Trophoblast cell (in vitro differentiated cells and primary cell): ENCODE data around the gene NSG1.

Experiments used
- DNase-seq, 2 donors: peaks; one replicate each; pipeline ENCODE4 v3.0.0-alpha.2; 2016
- H2AFZ ChIP-seq: 2 replicates; pipeline ENCODE4 v1.6.1; 2013; ENCODE audit warnings: low read length, moderate library complexity, mild to moderate bottlenecking; ENCODE audit not compliant: insufficient read depth, poor library complexity
- H2AK5ac ChIP-seq: 2 replicates; pipeline ENCODE4 v1.6.1; 2013; ENCODE audit warnings: mild to moderate bottlenecking, low read length
- H2BK120ac ChIP-seq: 2 replicates; pipeline ENCODE4 v1.6.1; 2013; ENCODE audit warnings: low read length, mild to moderate bottlenecking, moderate library complexity; ENCODE audit not compliant: insufficient read depth, poor library complexity
- H2BK12ac ChIP-seq: 2 replicates; pipeline ENCODE4 v1.6.1; 2013; ENCODE audit warnings: mild to moderate bottlenecking, low read length, moderate library complexity
- H2BK5ac ChIP-seq: 2 replicates; pipeline ENCODE4 v1.6.1; 2013; ENCODE audit warnings: low read length, low read depth, moderate library complexity, mild to moderate bottlenecking; ENCODE audit not compliant: poor library complexity
- H3K14ac ChIP-seq: 2 replicates; pipeline ENCODE4 v1.6.1; 2013; ENCODE audit warnings: mild to moderate bottlenecking, low read length
- H3K18ac ChIP-seq: 2 replicates; pipeline ENCODE4 v1.6.1; 2013; ENCODE audit warnings: mild to moderate bottlenecking, low read length
- H3K23ac ChIP-seq: 2 replicates; pipeline ENCODE4 v1.6.1; 2013; ENCODE audit warnings: low read length
- H3K27ac ChIP-seq: 2 replicates; pipeline ENCODE4 v1.5.1; 2013; ENCODE audit warnings: low read depth, mild to moderate bottlenecking, inconsistent platforms, low read length, moderate library complexity
- H3K27me3 ChIP-seq: 2 replicates; pipeline ENCODE4 v1.6.1; 2013; ENCODE audit warnings: inconsistent platforms, mild to moderate bottlenecking, low read length, moderate library complexity; ENCODE audit not compliant: insufficient read depth
- H3K36me3 ChIP-seq, 2 experiments: 1 replicate in 1 of 2; 2 replicates in 1 of 2; pipeline ENCODE4 v1.6.1; 2013; ENCODE audit warnings: low read length in 2 of 2, mild to moderate bottlenecking in 2 of 2, moderate library complexity in 1 of 2; ENCODE audit not compliant: insufficient read depth in 2 of 2, control insufficient read depth in 1 of 2
- H3K4ac ChIP-seq: 2 replicates; pipeline ENCODE4 v1.6.1; 2013; ENCODE audit warnings: low read depth, mild to moderate bottlenecking, low read length, moderate library complexity
- H3K4me1 ChIP-seq, 2 experiments: 1 replicate in 1 of 2; 2 replicates in 1 of 2; pipeline ENCODE4 v1.6.1; 2013; ENCODE audit warnings: low read length in 2 of 2, mild to moderate bottlenecking in 2 of 2, moderate library complexity in 1 of 2; ENCODE audit not compliant: insufficient read depth in 2 of 2, control insufficient read depth in 1 of 2
- H3K4me2 ChIP-seq: 2 replicates; pipeline ENCODE4 v1.6.1; 2013; ENCODE audit warnings: inconsistent platforms, mild to moderate bottlenecking, low read length, moderate library complexity
- H3K4me3 ChIP-seq: 2 replicates; pipeline ENCODE4 v1.5.1; 2013; ENCODE audit warnings: mild to moderate bottlenecking, low read depth, low read length, inconsistent platforms
- H3K79me1 ChIP-seq: one replicate; pipeline ENCODE4 v1.6.1; 2013; ENCODE audit warnings: low read length
- H3K79me2 ChIP-seq: 2 replicates; pipeline ENCODE4 v1.6.1; 2013; ENCODE audit warnings: low read length, mild to moderate bottlenecking; ENCODE audit not compliant: control insufficient read depth, insufficient read depth, poor library complexity
- H3K9ac ChIP-seq: 2 replicates; pipeline ENCODE4 v1.6.1; 2013; ENCODE audit warnings: mild to moderate bottlenecking, low read length
- H3K9me3 ChIP-seq: 2 replicates; pipeline ENCODE4 v1.6.1; 2013; ENCODE audit warnings: low read depth, mild to moderate bottlenecking, control low read depth, inconsistent platforms, low read length; ENCODE audit not compliant: insufficient read depth
- H4K12ac ChIP-seq: 2 replicates; pipeline ENCODE4 v1.6.1; 2013; ENCODE audit warnings: low read depth, mild to moderate bottlenecking, low read length, moderate library complexity
- H4K8ac ChIP-seq: 2 replicates; pipeline ENCODE4 v1.6.1; 2013; ENCODE audit warnings: low read depth, mild to moderate bottlenecking, low read length, moderate library complexity
- H4K91ac ChIP-seq: one replicate; pipeline ENCODE4 v1.6.1; 2013; ENCODE audit warnings: low read depth, mild to moderate bottlenecking, low read length, moderate library complexity
- WGBS: extraction: QIAGEN DNeasy Blood & Tissue Kit; methylation state at CpG from one replicate; pipeline ENCODE4 v1.1.7; 2013; ENCODE audit warnings: missing lambda C conversion rate; ENCODE audit not compliant: insufficient read length, insufficient coverage; ENCODE audit errors: extremely low coverage; 5-methylcytosine and 5-hydroxymethylcytosine counted together

Gene NSG1

GRCh38 chr4:4457803-4458553 lies 71.1 kb downstream of the NSG1 start:
- Histone ChIP-seq H3K4me3 (no peak overlapping the region), H3K9me3 (no peaks in the 10 kb centered on the region), H3K79me1 (peaks cover 31% of the 10 kb centered on the region), H2BK5ac (peak overlapping the region; percentile 74), H3K9ac (no peak overlapping the region), H3K27me3 (no peaks in the 10 kb centered on the region), H3K36me3 (peaks cover 3 to 7% of the 10 kb centered on the region in 2 experiments), H2BK12ac (peak overlapping the region; percentile 72), H3K18ac (no peak overlapping the region), H3K4me1 (peaks cover 25 to 33% of the 10 kb centered on the region in 2 experiments), H2AK5ac (no peak overlapping the region), H3K23ac (no peak overlapping the region), H4K91ac (peak overlapping the region; percentile 56), H2BK120ac (peak overlapping the region; percentile 56), H3K14ac (no peak overlapping the region), H3K27ac (peak overlapping the region; percentile 87), H2AFZ (no peak overlapping the region), H3K4me2 (no peak overlapping the region), H4K12ac (no peak overlapping the region), H3K79me2 (peaks cover 4% of the 10 kb centered on the region), H3K4ac (no peak overlapping the region), H4K8ac (no peak overlapping the region)
- WGBS: no CpG with 5 or more reads among the region's 5 CpGs
- DNase-seq: no peak

DNA sequence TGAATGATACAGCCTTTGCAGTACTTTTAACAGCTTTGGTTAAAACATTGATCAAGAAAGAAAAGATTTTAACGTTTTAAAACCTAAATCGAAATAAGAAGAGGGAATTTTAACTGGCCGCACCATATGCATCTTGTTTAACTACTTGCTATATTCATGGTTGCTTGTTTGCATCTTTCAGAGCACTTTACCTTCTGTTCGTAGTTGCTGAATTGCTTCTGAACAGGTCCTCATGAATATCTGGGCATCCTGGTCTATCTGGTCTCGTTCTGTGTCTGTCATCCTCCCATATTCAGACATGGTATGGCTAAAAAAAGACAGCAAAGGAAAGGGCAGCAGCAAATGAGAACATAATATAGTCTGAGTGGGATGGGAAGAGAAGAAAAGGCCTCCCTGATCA lies 72.3 kb downstream of the NSG1 start:
- H3K9me3 ChIP-seq: no peaks in the 10 kb centered on the region
- no peak overlapping the region for H3K4me2 ChIP-seq
- no peak overlapping the region for H2AFZ ChIP-seq
- H3K18ac ChIP-seq: no peak overlapping the region
- peak overlapping the region; percentile 80 for H2BK5ac ChIP-seq
- peaks cover 4% of the 10 kb centered on the region for H3K79me2 ChIP-seq
- no peak overlapping the region for H3K4ac ChIP-seq
- H3K27me3 ChIP-seq: no peaks in the 10 kb centered on the region
- no CpG with 5 or more reads among the region's 5 CpGs for WGBS
- H3K14ac ChIP-seq: no peak overlapping the region
- peaks cover 3 to 7% of the 10 kb centered on the region in 2 experiments for H3K36me3 ChIP-seq
- DNase-seq: no peak
- no peak overlapping the region for H2AK5ac ChIP-seq
- H3K23ac ChIP-seq: no peak overlapping the region
- H3K4me1 ChIP-seq: peaks cover 25 to 29% of the 10 kb centered on the region in 2 experiments
- H4K91ac ChIP-seq: peak overlapping the region; percentile 82
- no peak overlapping the region for H4K8ac ChIP-seq
- H2BK120ac ChIP-seq: peak overlapping the region; percentile 47
- no peak overlapping the region for H4K12ac ChIP-seq
- no peak overlapping the region for H3K4me3 ChIP-seq
- peaks cover 30% of the 10 kb centered on the region for H3K79me1 ChIP-seq
- no peak overlapping the region for H3K9ac ChIP-seq
- no peak overlapping the region for H2BK12ac ChIP-seq
- peak overlapping the region; percentile 87 for H3K27ac ChIP-seq

- peak overlapping the region; percentile 71 for H4K91ac ChIP-seq
- no peak overlapping the region for H2BK120ac ChIP-seq
- WGBS: no CpG with 5 or more reads among the region's 6 CpGs
- H3K4me2 ChIP-seq: no peak overlapping the region
- H2BK12ac ChIP-seq: peak overlapping the region; percentile 8
- no peak overlapping the region for H2AFZ ChIP-seq
- H3K14ac ChIP-seq: peak overlapping the region; percentile 14
- H3K4me3 ChIP-seq: no peak overlapping the region
- H3K18ac ChIP-seq: no peak overlapping the region
- H4K8ac ChIP-seq: no peak overlapping the region
- H3K4me1 ChIP-seq: peaks cover 20 to 21% of the 10 kb centered on the region in 2 experiments
- DNase-seq: no peak
- no peak overlapping the region for H3K27ac ChIP-seq
- H3K79me1 ChIP-seq: peaks cover 21% of the 10 kb centered on the region
- H2AK5ac ChIP-seq: peak overlapping the region; percentile 68
- peaks cover 4% of the 10 kb centered on the region for H3K79me2 ChIP-seq
- no peak overlapping the region for H3K4ac ChIP-seq
- H2BK5ac ChIP-seq: no peak overlapping the region
- no peak overlapping the region for H4K12ac ChIP-seq
- no peaks in the 10 kb centered on the region for H3K27me3 ChIP-seq
- H3K9me3 ChIP-seq: no peaks in the 10 kb centered on the region
- peaks cover 3 to 6% of the 10 kb centered on the region in 2 experiments for H3K36me3 ChIP-seq
- no peak overlapping the region for H3K23ac ChIP-seq
- no peak overlapping the region for H3K9ac ChIP-seq
These were observed 73.9 kb downstream of the NSG1 start for GRCh38 chr4:4460759-4461158.

DNA sequence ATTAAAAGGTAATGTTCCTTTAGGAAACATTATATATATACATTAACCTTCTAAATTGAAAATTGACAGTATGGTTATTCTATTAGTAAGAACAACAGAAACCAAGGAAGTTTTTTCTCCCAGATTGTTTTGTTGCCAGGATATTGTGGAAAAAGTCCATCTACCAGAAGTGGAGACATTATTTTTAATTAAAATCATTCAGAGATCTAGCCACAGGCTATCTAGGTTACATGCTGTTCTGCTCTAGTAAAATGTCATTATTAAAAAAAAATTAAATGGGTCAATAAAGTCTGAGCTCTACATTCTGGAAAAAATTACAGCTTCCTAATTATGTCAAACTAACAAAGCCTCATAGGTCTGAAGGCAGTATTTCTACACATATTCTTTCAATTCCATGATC lies 74.3 kb downstream of the NSG1 start:
- Histone ChIP-seq H3K14ac (no peak overlapping the region), H4K91ac (no peak overlapping the region), H2BK120ac (no peak overlapping the region), H3K4me3 (no peak overlapping the region), H3K9me3 (no peaks in the 10 kb centered on the region), H3K36me3 (peaks cover 3 to 8% of the 10 kb centered on the region in 2 experiments), H3K18ac (no peak overlapping the region), H3K79me2 (peaks cover 4% of the 10 kb centered on the region), H3K27me3 (no peaks in the 10 kb centered on the region), H3K4me2 (no peak overlapping the region), H3K9ac (no peak overlapping the region), H2AK5ac (no peak overlapping the region), H2BK12ac (no peak overlapping the region), H2BK5ac (no peak overlapping the region), H3K27ac (no peak overlapping the region), H3K4ac (no peak overlapping the region), H4K8ac (no peak overlapping the region), H4K12ac (no peak overlapping the region), H3K79me1 (peaks cover 18% of the 10 kb centered on the region), H3K23ac (no peak overlapping the region), H3K4me1 (peaks cover 16 to 20% of the 10 kb centered on the region in 2 experiments), H2AFZ (no peak overlapping the region)
- no peak for DNase-seq
